Keratinocyte (primary cell): Measurements from ENCODE around the gene PLEKHJ1. TPM values are rescaled to one million over a fixed set of nuclear protein-coding genes. Genes with fewer than 3 reads are reported as not detected.

Source experiments
- DNase-seq: peaks from one replicate; pipeline ENCODE4 v3.0.0-alpha.2; 2011; ENCODE audit warnings: low read depth, missing footprints, low spot score
- FAIRE-seq: peaks from 2 replicates; lab custom pipeline; 2011; peaks lifted over from hg19 to GRCh38; lab: Jason Lieb, UNC
- H2AFZ ChIP-seq: 2 replicates; pipeline ENCODE4 v1.6.0; 2012; ENCODE audit warnings: low read length, control low read depth, inconsistent platforms; ENCODE audit not compliant: control insufficient read depth
- H3K27ac ChIP-seq: 2 replicates; pipeline ENCODE4 v1.5.1; 2011; ENCODE audit warnings: low read length; ENCODE audit not compliant: control insufficient read depth, insufficient read depth
- H3K27me3 ChIP-seq: 3 replicates; pipeline ENCODE4 v1.6.0; 2011; ENCODE audit warnings: low read length; ENCODE audit not compliant: control insufficient read depth, insufficient read depth; ENCODE audit errors: extremely low read depth
- H3K36me3 ChIP-seq, 2 experiments: 2 replicates in 1 of 2; 3 replicates in 1 of 2; pipeline ENCODE4 v1.5.1; 2011; ENCODE audit warnings: low read length in 2 of 2, mild to moderate bottlenecking in 1 of 2; ENCODE audit not compliant: control insufficient read depth in 2 of 2, insufficient read depth in 2 of 2; ENCODE audit errors: extremely low read depth in 1 of 2
- H3K4me1 ChIP-seq: 3 replicates; pipeline ENCODE4 v1.5.1; 2011; ENCODE audit warnings: low read length; ENCODE audit not compliant: control insufficient read depth, insufficient read depth; ENCODE audit errors: extremely low read depth
- H3K4me2 ChIP-seq: 3 replicates; pipeline ENCODE4 v1.6.0; 2011; ENCODE audit warnings: low read depth, low read length; ENCODE audit not compliant: control insufficient read depth, insufficient read depth; ENCODE audit errors: extremely low read depth
- H3K4me3 ChIP-seq, 3 experiments: fragments of 200-600 bp in 1 of 3; sonication (generic) in 1 of 3; 2 replicates in 2 of 3; 3 replicates in 1 of 3; pipeline ENCODE4 v1.5.1; 2011 to 2016; ENCODE audit warnings: low read length in 3 of 3, mild to moderate bottlenecking in 3 of 3, control low read depth in 2 of 3, inconsistent platforms in 1 of 3, low read depth in 1 of 3, mixed read lengths in 1 of 3, mixed run types in 1 of 3, moderate library complexity in 1 of 3; ENCODE audit not compliant: control insufficient read depth in 2 of 3, insufficient read depth in 2 of 3; ENCODE audit errors: extremely low read depth in 1 of 3
- H3K79me2 ChIP-seq: 2 replicates; pipeline ENCODE4 v1.6.0; 2012; ENCODE audit warnings: low read length; ENCODE audit not compliant: control insufficient read depth, insufficient read depth
- H3K9ac ChIP-seq: 3 replicates; pipeline ENCODE4 v1.6.0; 2011; ENCODE audit warnings: low read length; ENCODE audit not compliant: control insufficient read depth, insufficient read depth; ENCODE audit errors: extremely low read depth
- H3K9me1 ChIP-seq: 3 replicates; pipeline ENCODE4 v1.6.0; 2011; ENCODE audit warnings: low read length; ENCODE audit not compliant: control insufficient read depth, insufficient read depth; ENCODE audit errors: extremely low read depth
- H3K9me3 ChIP-seq: 2 replicates; pipeline ENCODE4 v1.5.1; 2012; ENCODE audit warnings: low read depth, low read length; ENCODE audit not compliant: control insufficient read depth
- H4K20me1 ChIP-seq: 3 replicates; pipeline ENCODE4 v1.6.0; 2011; ENCODE audit warnings: low read length; ENCODE audit not compliant: control insufficient read depth, insufficient read depth; ENCODE audit errors: extremely low read depth
- EZH2 ChIP-seq: IDR thresholded peaks from one replicate; pipeline ENCODE4 v1.6.1; 2012; ENCODE audit warnings: inconsistent platforms, mild to moderate bottlenecking, low read length, moderate library complexity
- dilution Hi-C: fragments of 300-500 bp; cut with MboI; formaldehyde crosslinking; loops from one replicate; pipeline ENCODE4 v1.7.0; 2020; ENCODE audit warnings: low sequenced_read_pairs; ENCODE audit not compliant: extremely low pct_ligation_motif_present
- polyA plus RNA-seq, 5 experiments: library from polyadenylated mRNA; depleted of rRNA in 3 of 5; stranded (reverse) in 3 of 5; stranded (forward) in 1 of 5; unstranded in 1 of 5; fragments of >200 nt; gene quantifications; 1 replicate in 1 of 5; 2 replicates in 3 of 5; 3 replicates in 1 of 5; pipeline versions ENCODE4 v1.2.1 to v1.2.3, GENCODE V29; 2011 to 2012; ENCODE audit warnings: missing spikeins in 2 of 5, low read depth in 1 of 5, low replicate concordance in 1 of 5
- TF ChIP-seq, protein P1 (sequence below), 3 experiments: IDR thresholded peaks in 1 of 3; conservative IDR thresholded peaks in 1 of 3; optimal IDR thresholded peaks in 1 of 3; 2 replicates in 2 of 3; 3 replicates in 1 of 3; pipeline versions ENCODE3 to v1.5.1; 2011; ENCODE audit warnings: low read length in 3 of 3, mild to moderate bottlenecking in 3 of 3, moderate library complexity in 2 of 3, control low read depth in 1 of 3, inconsistent platforms in 1 of 3; ENCODE audit not compliant: insufficient read depth in 2 of 3; ENCODE audit errors: extremely low read depth in 1 of 3

Gene PLEKHJ1
- polyA plus RNA-seq, 1 donor (not counting 4 experiments of a cell fraction or from before 2014, with no cell fraction given): 36.8 TPM

DNA sequence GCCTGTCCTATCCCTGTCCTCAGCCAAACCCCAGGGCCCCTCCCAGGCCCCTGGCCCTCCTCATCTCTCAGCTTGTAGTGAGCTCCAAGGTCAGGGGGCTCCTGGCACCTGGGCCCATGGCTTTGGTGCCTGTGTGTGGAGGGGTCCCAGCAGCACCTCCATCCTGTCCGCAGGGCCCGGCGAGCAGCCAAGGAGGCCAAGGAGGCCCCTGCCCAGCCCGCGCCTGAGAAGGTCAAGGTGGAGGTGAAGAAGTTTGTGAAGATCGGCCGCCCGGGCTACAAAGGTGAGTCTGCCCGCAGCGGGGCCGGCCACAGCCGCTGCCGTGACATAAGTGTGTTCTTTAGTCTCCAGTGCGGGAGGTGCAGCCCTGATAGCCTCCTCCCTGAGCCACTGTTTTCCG is 9.1 kb upstream of the PLEKHJ1 start:
- Histone ChIP-seq H3K36me3 (peaks cover 19 to 32% of the 10 kb centered on the region in 2 experiments), H3K9me3 (no peaks in the 10 kb centered on the region), H3K4me1 (peaks cover 14% of the 10 kb centered on the region), H3K9me1 (peaks cover 3% of the 10 kb centered on the region), H4K20me1 (peaks cover 41% of the 10 kb centered on the region), H3K9ac (no peak overlapping the region), H3K79me2 (peaks cover 43% of the 10 kb centered on the region), H3K27me3 (peaks cover 8% of the 10 kb centered on the region), H3K4me3 (no peak overlapping the region), H3K27ac (no peak overlapping the region), H3K4me2 (no peak overlapping the region), H2AFZ (no peak overlapping the region)
- dilution Hi-C loops: no loop called here
- TF ChIP-seq EZH2: no peak
- TF ChIP-seq, protein P1, sequence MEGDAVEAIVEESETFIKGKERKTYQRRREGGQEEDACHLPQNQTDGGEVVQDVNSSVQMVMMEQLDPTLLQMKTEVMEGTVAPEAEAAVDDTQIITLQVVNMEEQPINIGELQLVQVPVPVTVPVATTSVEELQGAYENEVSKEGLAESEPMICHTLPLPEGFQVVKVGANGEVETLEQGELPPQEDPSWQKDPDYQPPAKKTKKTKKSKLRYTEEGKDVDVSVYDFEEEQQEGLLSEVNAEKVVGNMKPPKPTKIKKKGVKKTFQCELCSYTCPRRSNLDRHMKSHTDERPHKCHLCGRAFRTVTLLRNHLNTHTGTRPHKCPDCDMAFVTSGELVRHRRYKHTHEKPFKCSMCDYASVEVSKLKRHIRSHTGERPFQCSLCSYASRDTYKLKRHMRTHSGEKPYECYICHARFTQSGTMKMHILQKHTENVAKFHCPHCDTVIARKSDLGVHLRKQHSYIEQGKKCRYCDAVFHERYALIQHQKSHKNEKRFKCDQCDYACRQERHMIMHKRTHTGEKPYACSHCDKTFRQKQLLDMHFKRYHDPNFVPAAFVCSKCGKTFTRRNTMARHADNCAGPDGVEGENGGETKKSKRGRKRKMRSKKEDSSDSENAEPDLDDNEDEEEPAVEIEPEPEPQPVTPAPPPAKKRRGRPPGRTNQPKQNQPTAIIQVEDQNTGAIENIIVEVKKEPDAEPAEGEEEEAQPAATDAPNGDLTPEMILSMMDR (optimal IDR thresholded peaks at IDR 0.05 in 1 of 3, IDR thresholded peaks at IDR 0.05 in 1 of 3, conservative IDR thresholded peaks at IDR 0.05 in 1 of 3; ENCODE audit: extremely low read depth in 1 of 3, insufficient read depth in 2 of 3, low read length in 3 of 3): no peak
- FAIRE-seq: no peak
- no peak for DNase-seq

DNA sequence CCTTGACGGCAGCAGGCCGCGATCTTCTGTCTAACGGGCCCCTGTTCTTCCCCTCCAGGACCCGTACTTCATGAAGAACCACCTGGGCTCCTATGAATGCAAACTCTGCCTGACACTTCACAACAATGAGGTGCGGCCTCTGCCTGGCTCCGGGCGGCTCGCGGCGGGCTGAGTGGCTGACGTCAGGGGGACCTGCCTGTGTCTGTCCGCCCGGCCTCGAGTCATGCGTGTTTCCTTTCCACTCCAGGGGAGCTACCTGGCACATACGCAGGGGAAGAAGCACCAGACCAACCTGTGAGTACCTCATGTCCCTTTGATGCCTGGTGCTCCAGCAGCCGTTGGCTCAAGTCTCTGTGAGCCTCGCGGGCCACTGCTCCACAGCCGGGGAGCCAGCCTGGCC is 8.4 kb upstream of the PLEKHJ1 start:
- H3K27me3 ChIP-seq: no peaks in the 10 kb centered on the region
- H3K4me1 ChIP-seq: peaks cover 22% of the 10 kb centered on the region
- no peak overlapping the region for H3K27ac ChIP-seq
- dilution Hi-C loops: no loop called here
- H3K36me3 ChIP-seq: peaks cover 25 to 32% of the 10 kb centered on the region in 2 experiments
- H3K9ac ChIP-seq: no peak overlapping the region
- no peak overlapping the region for H3K4me2 ChIP-seq
- no peak for TF ChIP-seq EZH2
- TF ChIP-seq, protein P1 (optimal IDR thresholded peaks at IDR 0.05 in 1 of 3, IDR thresholded peaks at IDR 0.05 in 1 of 3, conservative IDR thresholded peaks at IDR 0.05 in 1 of 3; ENCODE audit: extremely low read depth in 1 of 3, insufficient read depth in 2 of 3, low read length in 3 of 3): no peak
- no peak overlapping the region for H3K4me3 ChIP-seq
- H3K9me1 ChIP-seq: peaks cover 3% of the 10 kb centered on the region
- DNase-seq (no peak), FAIRE-seq (no peak)
- H2AFZ ChIP-seq: no peak overlapping the region
- peaks cover 51% of the 10 kb centered on the region for H3K79me2 ChIP-seq
- H4K20me1 ChIP-seq: peaks cover 44% of the 10 kb centered on the region
- H3K9me3 ChIP-seq: no peaks in the 10 kb centered on the region
